ENCODE measurements around the gene MGAT2.

- TF ChIP-seq CTCF (IDR thresholded peaks at IDR 0.05; ENCODE audit: extremely low read depth in 1 of 2, insufficient read depth in 1 of 2, low read depth in 1 of 2, low read length in 2 of 2) (peak; percentile 59 to 62), POLR2AphosphoS5 (IDR thresholded peaks at IDR 0.05; ENCODE audit: insufficient read depth, low read depth, low read length) (peak; percentile 11), POLR2A (IDR thresholded peaks at IDR 0.05; ENCODE audit: low read depth, low read length) (no peak), MYC (IDR thresholded peaks at IDR 0.05; ENCODE audit: low read depth, low read length) (no peak), MAX (IDR thresholded peaks at IDR 0.05; ENCODE audit: insufficient read depth, insufficient read length) (no peak), FOS (IDR thresholded peaks at IDR 0.05; ENCODE audit: borderline replicate concordance, insufficient read depth, low read length) (no peak), EZH2 (IDR thresholded peaks at IDR 0.05; ENCODE audit: borderline replicate concordance, low read depth, low read length, severe bottlenecking) (no peak), JUN (IDR thresholded peaks at IDR 0.05; ENCODE audit: borderline replicate concordance, insufficient read depth, insufficient read length, low read depth) (no peak), GATA2 (IDR thresholded peaks at IDR 0.05; ENCODE audit: insufficient read depth, insufficient read length, low read depth, low read length) (peak; percentile 21)
Observed at GRCh38 chr14:49586673-49587460, 33.7 kb upstream of the MGAT2 start.
